ENCODE data around the gene FSD2.

DNA sequence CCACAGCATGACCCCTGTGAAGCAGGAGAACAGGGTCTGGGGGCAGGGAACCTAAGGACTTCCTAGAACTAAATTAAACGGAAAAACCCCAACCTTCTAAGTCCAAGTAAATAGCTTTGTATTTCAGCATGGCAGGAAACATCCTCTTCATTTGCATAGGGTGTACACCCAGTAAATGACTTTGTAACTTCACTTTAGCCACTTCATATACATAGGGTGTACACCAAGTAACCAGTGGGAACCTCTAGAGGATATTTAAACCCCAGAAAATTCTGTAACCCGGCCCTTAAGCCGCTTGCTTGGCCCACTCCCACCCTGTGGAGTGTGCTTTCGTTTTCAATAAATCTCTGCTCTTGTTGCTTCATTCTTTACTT is 41.8 kb downstream of the FSD2 start:
- no peak for TF ChIP-seq POLR2A (IDR thresholded peaks at IDR 0.05)
- TF ChIP-seq, protein P1, sequence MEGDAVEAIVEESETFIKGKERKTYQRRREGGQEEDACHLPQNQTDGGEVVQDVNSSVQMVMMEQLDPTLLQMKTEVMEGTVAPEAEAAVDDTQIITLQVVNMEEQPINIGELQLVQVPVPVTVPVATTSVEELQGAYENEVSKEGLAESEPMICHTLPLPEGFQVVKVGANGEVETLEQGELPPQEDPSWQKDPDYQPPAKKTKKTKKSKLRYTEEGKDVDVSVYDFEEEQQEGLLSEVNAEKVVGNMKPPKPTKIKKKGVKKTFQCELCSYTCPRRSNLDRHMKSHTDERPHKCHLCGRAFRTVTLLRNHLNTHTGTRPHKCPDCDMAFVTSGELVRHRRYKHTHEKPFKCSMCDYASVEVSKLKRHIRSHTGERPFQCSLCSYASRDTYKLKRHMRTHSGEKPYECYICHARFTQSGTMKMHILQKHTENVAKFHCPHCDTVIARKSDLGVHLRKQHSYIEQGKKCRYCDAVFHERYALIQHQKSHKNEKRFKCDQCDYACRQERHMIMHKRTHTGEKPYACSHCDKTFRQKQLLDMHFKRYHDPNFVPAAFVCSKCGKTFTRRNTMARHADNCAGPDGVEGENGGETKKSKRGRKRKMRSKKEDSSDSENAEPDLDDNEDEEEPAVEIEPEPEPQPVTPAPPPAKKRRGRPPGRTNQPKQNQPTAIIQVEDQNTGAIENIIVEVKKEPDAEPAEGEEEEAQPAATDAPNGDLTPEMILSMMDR (IDR thresholded peaks at IDR 0.05) = no peak

Data from ovary (tissue), 3 donors.